Mucosa of rectum (tissue), 2 donors: ENCODE results near the gene RAD51B.

Source experiments
- H3K27ac ChIP-seq, 2 donors: one replicate each; pipeline ENCODE4 v1.7.0; 2013; ENCODE audit warnings: inconsistent platforms in 2 of 2, low read depth in 2 of 2, low read length in 2 of 2
- H3K27me3 ChIP-seq, 2 donors: one replicate each; pipeline ENCODE4 v1.7.0; 2013; ENCODE audit warnings: low read length in 2 of 2; ENCODE audit not compliant: control insufficient read depth in 2 of 2, insufficient read depth in 2 of 2
- H3K36me3 ChIP-seq, 2 donors: one replicate each; pipeline ENCODE4 v1.7.0; 2013; ENCODE audit warnings: low read length in 2 of 2; ENCODE audit not compliant: control insufficient read depth in 2 of 2, insufficient read depth in 2 of 2
- H3K4me1 ChIP-seq, 2 donors: one replicate each; pipeline ENCODE4 v1.7.0; 2013; ENCODE audit warnings: low read length in 2 of 2, mild to moderate bottlenecking in 1 of 2; ENCODE audit not compliant: control insufficient read depth in 2 of 2, insufficient read depth in 2 of 2
- H3K4me3 ChIP-seq, 2 donors: one replicate each; pipeline ENCODE4 v1.7.0; 2013; ENCODE audit warnings: low read length in 2 of 2
- H3K9ac ChIP-seq, 2 donors: one replicate each; pipeline ENCODE4 v1.7.0; 2013; ENCODE audit warnings: low read length in 2 of 2, low read depth in 1 of 2, mild to moderate bottlenecking in 1 of 2
- H3K9me3 ChIP-seq, 2 donors: one replicate each; pipeline ENCODE4 v1.7.0; 2013; ENCODE audit warnings: low read length in 2 of 2; ENCODE audit not compliant: control insufficient read depth in 2 of 2
- donor health status: healthy.
- donor health status: Normal muscosa, but diverticular disease.

The RAD51B gene

GRCh38 chr14:68391311-68392014 lies 571.9 kb downstream of the RAD51B start:
- no peaks in the 10 kb centered on the region for H3K36me3 ChIP-seq
- no peaks in the 10 kb centered on the region for H3K9me3 ChIP-seq
- no peaks in the 10 kb centered on the region for H3K4me1 ChIP-seq
- no peak overlapping the region for H3K9ac ChIP-seq
- no peaks in the 10 kb centered on the region for H3K27me3 ChIP-seq
- peak overlapping the region in 1 of 2 donors; percentile 36 for H3K27ac ChIP-seq
- H3K4me3 ChIP-seq, result no peak overlapping the region

- H3K4me1 ChIP-seq, result peaks cover 0 to 7% of the 10 kb centered on the region in 2 donors
- no peaks in the 10 kb centered on the region for H3K27me3 ChIP-seq
- peak overlapping the region; percentile 10 to 36 for H3K27ac ChIP-seq
- H3K9me3 ChIP-seq, result no peaks in the 10 kb centered on the region
- H3K36me3 ChIP-seq, result no peaks in the 10 kb centered on the region
- no peak overlapping the region for H3K4me3 ChIP-seq
- no peak overlapping the region for H3K9ac ChIP-seq
These were observed 573.0 kb downstream of the RAD51B start for GRCh38 chr14:68392393-68393141.

- no peak overlapping the region for H3K9ac ChIP-seq
- no peak overlapping the region for H3K4me3 ChIP-seq
- H3K27ac ChIP-seq, result peak overlapping the region; percentile 10 to 28
- peaks cover 0 to 13% of the 10 kb centered on the region in 2 donors for H3K4me1 ChIP-seq
- H3K36me3 ChIP-seq, result no peaks in the 10 kb centered on the region
- H3K9me3 ChIP-seq, result no peaks in the 10 kb centered on the region
- H3K27me3 ChIP-seq, result no peaks in the 10 kb centered on the region
These were observed 573.7 kb downstream of the RAD51B start for GRCh38 chr14:68393259-68393658.

GRCh38 chr14:68394118-68394763 lies 574.7 kb downstream of the RAD51B start:
- Histone ChIP-seq H3K4me1 (peaks cover 0 to 14% of the 10 kb centered on the region in 2 donors), H3K27me3 (no peaks in the 10 kb centered on the region), H3K4me3 (no peak overlapping the region), H3K9ac (no peak overlapping the region), H3K9me3 (no peaks in the 10 kb centered on the region), H3K36me3 (no peaks in the 10 kb centered on the region), H3K27ac (peak overlapping the region; percentile 2 to 41)

- peaks cover 0 to 14% of the 10 kb centered on the region in 2 donors for H3K4me1 ChIP-seq
- H3K27ac ChIP-seq, result peak overlapping the region; percentile 2 to 41
- no peak overlapping the region for H3K4me3 ChIP-seq
- H3K9ac ChIP-seq, result no peak overlapping the region
- no peaks in the 10 kb centered on the region for H3K27me3 ChIP-seq
- H3K9me3 ChIP-seq, result no peaks in the 10 kb centered on the region
- no peaks in the 10 kb centered on the region for H3K36me3 ChIP-seq
These were observed 575.2 kb downstream of the RAD51B start for GRCh38 chr14:68394764-68395143.

- Histone ChIP-seq H3K4me1 (peaks cover 0 to 16% of the 10 kb centered on the region in 2 donors), H3K4me3 (no peak overlapping the region), H3K36me3 (no peaks in the 10 kb centered on the region), H3K9me3 (no peaks in the 10 kb centered on the region), H3K27me3 (no peaks in the 10 kb centered on the region), H3K27ac (no peak overlapping the region), H3K9ac (no peak overlapping the region)
These were observed 576.0 kb downstream of the RAD51B start for GRCh38 chr14:68395604-68396003.

GRCh38 chr14:68396461-68396860 lies 576.9 kb downstream of the RAD51B start:
- Histone ChIP-seq H3K4me1 (peaks cover 0 to 16% of the 10 kb centered on the region in 2 donors), H3K9me3 (no peaks in the 10 kb centered on the region), H3K27me3 (no peaks in the 10 kb centered on the region), H3K27ac (no peak overlapping the region), H3K4me3 (no peak overlapping the region), H3K9ac (no peak overlapping the region), H3K36me3 (no peaks in the 10 kb centered on the region)

GRCh38 chr14:68397371-68397811 lies 577.8 kb downstream of the RAD51B start:
- Histone ChIP-seq H3K27ac (peak overlapping the region; percentile 4 to 48), H3K9ac (no peak overlapping the region), H3K9me3 (no peaks in the 10 kb centered on the region), H3K36me3 (no peaks in the 10 kb centered on the region), H3K27me3 (no peaks in the 10 kb centered on the region), H3K4me3 (no peak overlapping the region), H3K4me1 (peaks cover 0 to 16% of the 10 kb centered on the region in 2 donors)

GRCh38 chr14:68397822-68398221 lies 578.2 kb downstream of the RAD51B start:
- Histone ChIP-seq H3K9ac (no peak overlapping the region), H3K27ac (peak overlapping the region; percentile 4 to 48), H3K4me3 (no peak overlapping the region), H3K9me3 (no peaks in the 10 kb centered on the region), H3K4me1 (peaks cover 0 to 16% of the 10 kb centered on the region in 2 donors), H3K27me3 (no peaks in the 10 kb centered on the region), H3K36me3 (no peaks in the 10 kb centered on the region)

- Histone ChIP-seq H3K9me3 (no peaks in the 10 kb centered on the region), H3K4me1 (peaks cover 0 to 17% of the 10 kb centered on the region in 2 donors), H3K36me3 (no peaks in the 10 kb centered on the region), H3K27me3 (no peaks in the 10 kb centered on the region), H3K9ac (no peak overlapping the region), H3K4me3 (no peak overlapping the region), H3K27ac (peak overlapping the region; percentile 4 to 48)
These were observed 578.8 kb downstream of the RAD51B start for GRCh38 chr14:68398370-68398769.
